B cell (primary cell): Measurements from ENCODE around the gene VSIG10. TPM values are rescaled to one million over a fixed set of nuclear protein-coding genes. Genes with fewer than 3 reads are reported as not detected.
A peak's percentile ranks its signal among the peaks of the same experiment; 100 is the strongest.

Source experiments
- ATAC-seq: fragments of 200-7000 bp; cut with Tn5 transposase; one replicate; pipeline ENCODE4 v1.10.0; 2021; ENCODE audit warnings: low read depth, mild to moderate bottlenecking, moderate number of reproducible peaks, moderate library complexity
- CTCF ChIA-PET: fragments of 350-600 bp; sonication (Branson Sonifier 250); formaldehyde crosslinking; loops from one replicate; lab custom pipeline; 2021; ENCODE audit warnings: antibody characterized with exemption, inconsistent platforms; lab: Charles Lee
- POLR2A ChIA-PET: fragments of 350-600 bp; sonication (Branson Sonifier 250); formaldehyde crosslinking; loops from one replicate; lab custom pipeline; 2021; ENCODE audit warnings: antibody characterized with exemption; lab: Charles Lee
- DNase-seq: peaks from one replicate; pipeline ENCODE4 v3.0.0; 2013
- H2AFZ ChIP-seq: 2 replicates; pipeline ENCODE4 v1.6.1; 2012; ENCODE audit warnings: mild to moderate bottlenecking, low read depth, low read length; ENCODE audit not compliant: insufficient read depth, poor library complexity, severe bottlenecking
- H3K27ac ChIP-seq, 2 donors: 1 replicate in 1 of 2; 2 replicates in 1 of 2; pipeline ENCODE4 v1.5.1; 2012 to 2013; ENCODE audit warnings: low read length in 2 of 2, mild to moderate bottlenecking in 2 of 2, moderate library complexity in 1 of 2
- H3K27me3 ChIP-seq, 4 experiments: fragments of 200-600 bp in 1 of 4; sonication (generic) in 1 of 4; replicated peaks in 1 of 4; 1 replicate in 2 of 4; 2 replicates in 2 of 4; pipeline versions ENCODE4 v1.6.1 to v1.7.0; 2013 to 2016; ENCODE audit warnings: low read length in 3 of 4, mild to moderate bottlenecking in 2 of 4, mixed read lengths in 1 of 4, moderate library complexity in 1 of 4; ENCODE audit not compliant: insufficient read depth in 4 of 4, control insufficient read depth in 3 of 4; ENCODE audit errors: control extremely low read depth in 1 of 4
- H3K36me3 ChIP-seq, 2 experiments: replicated peaks in 1 of 2; 1 replicate in 1 of 2; 2 replicates in 1 of 2; pipeline versions ENCODE4 v1.6.1 to v1.7.1; 2013; ENCODE audit warnings: low read length in 1 of 2; ENCODE audit not compliant: insufficient read depth in 2 of 2, control insufficient read depth in 1 of 2; ENCODE audit errors: control extremely low read depth in 1 of 2, extremely low read depth in 1 of 2
- H3K4me1 ChIP-seq, 2 donors: fragments of 200-600 bp in 1 of 2; sonication (generic) in 1 of 2; 1 replicate in 1 of 2; 2 replicates in 1 of 2; pipeline versions ENCODE4 v1.5.1 to v1.6.1; 2013 to 2017; ENCODE audit warnings: low read length in 2 of 2; ENCODE audit not compliant: control insufficient read depth in 2 of 2, insufficient read depth in 2 of 2
- H3K4me2 ChIP-seq: replicated peaks from 2 replicates; pipeline ENCODE3; 2012; ENCODE audit warnings: mild to moderate bottlenecking, low read depth, low read length; ENCODE audit not compliant: poor library complexity, severe bottlenecking
- H3K4me3 ChIP-seq, 5 experiments: fragments of 200-600 bp in 1 of 5; sonication (generic) in 1 of 5; 1 replicate in 3 of 5; 2 replicates in 2 of 5; pipeline versions ENCODE4 v1.5.1 to v1.7.0; 2011 to 2016; ENCODE audit warnings: low read length in 4 of 5, mild to moderate bottlenecking in 4 of 5, low read depth in 2 of 5, control low read depth in 1 of 5, moderate library complexity in 1 of 5; ENCODE audit not compliant: insufficient read depth in 1 of 5; ENCODE audit errors: control extremely low read depth in 1 of 5, extremely low read depth in 1 of 5
- H3K79me2 ChIP-seq: fragments of 200-600 bp; sonication (generic); one replicate; pipeline ENCODE4 v1.6.0; 2016; ENCODE audit warnings: low read length; ENCODE audit not compliant: control insufficient read depth, insufficient read depth
- H3K9ac ChIP-seq: fragments of 200-600 bp; sonication (generic); 2 replicates; pipeline ENCODE4 v1.6.1; 2017; ENCODE audit warnings: mild to moderate bottlenecking, low read length, moderate library complexity
- H3K9me3 ChIP-seq, 3 donors: one replicate each; pipeline versions ENCODE4 v1.6.1 to v1.7.1; 2013; ENCODE audit warnings: low read length in 2 of 3; ENCODE audit not compliant: control insufficient read depth in 2 of 3, insufficient read depth in 1 of 3; ENCODE audit errors: control extremely low read depth in 1 of 3
- H4K20me1 ChIP-seq: 2 replicates; pipeline ENCODE4 v1.6.0; 2012; ENCODE audit warnings: mild to moderate bottlenecking, low read length; ENCODE audit not compliant: insufficient read depth, control insufficient read depth, poor library complexity, severe bottlenecking
- H3K27ac Mint-ChIP-seq: one replicate; pipeline ENCODE4 v1.8.0; 2021; ENCODE audit warnings: mixed read lengths
- H3K27me3 Mint-ChIP-seq: one replicate; pipeline ENCODE4 v1.8.0; 2021; ENCODE audit warnings: mixed read lengths
- H3K4me1 Mint-ChIP-seq: one replicate; pipeline ENCODE4 v1.8.0; 2021; ENCODE audit warnings: mixed read lengths
- H3K4me3 Mint-ChIP-seq: one replicate; pipeline ENCODE4 v1.8.0; 2021; ENCODE audit warnings: mixed read lengths
- H3K9me3 Mint-ChIP-seq: one replicate; pipeline ENCODE4 v1.8.0; 2022; ENCODE audit warnings: mixed read lengths; ENCODE audit not compliant: insufficient read depth
- EZH2 ChIP-seq: IDR thresholded peaks from 2 replicates; pipeline ENCODE4 v1.6.1; 2012; ENCODE audit warnings: borderline replicate concordance, low read depth, mild to moderate bottlenecking, moderate library complexity, low read length; ENCODE audit not compliant: insufficient read depth, poor library complexity, severe bottlenecking
- WGBS: methylation state at CpG from one replicate; pipeline ENCODE4 v1.1.5; 2013; ENCODE audit warnings: missing lambda C conversion rate; ENCODE audit not compliant: insufficient coverage; 5-methylcytosine and 5-hydroxymethylcytosine counted together
- intact Hi-C: fragments of 100-400 bp; cut with micrococcal nuclease; formaldehyde crosslinking; loops from one replicate; pipeline ENCODE4 v1.10.0; 2022
- polyA plus RNA-seq: library from polyadenylated mRNA; depleted of rRNA; stranded (reverse); fragments of >200 nt; gene quantifications from 2 replicates; pipeline ENCODE4 v1.2.3, GENCODE V29; 2012
- total RNA-seq, 2 donors: library from RNA; stranded (reverse); fragments of 120-200 nt in 1 of 2; gene quantifications; 1 replicate in 1 of 2; 2 replicates in 1 of 2; pipeline versions ENCODE4 v1.2.3 to v1.2.4, GENCODE V29; 2013 to 2022
- TF ChIP-seq, protein P1 (sequence below): fragments of 200-600 bp; IDR thresholded peaks from one replicate; pipeline ENCODE4 v1.8.0; 2022; ENCODE audit warnings: antibody characterized with exemption, mild to moderate bottlenecking

The VSIG10 gene
- total and polyA plus RNA-seq, 2 donors (not counting 1 experiment from before 2014, with no cell fraction given) = 0.34 to 2.6 TPM

DNA sequence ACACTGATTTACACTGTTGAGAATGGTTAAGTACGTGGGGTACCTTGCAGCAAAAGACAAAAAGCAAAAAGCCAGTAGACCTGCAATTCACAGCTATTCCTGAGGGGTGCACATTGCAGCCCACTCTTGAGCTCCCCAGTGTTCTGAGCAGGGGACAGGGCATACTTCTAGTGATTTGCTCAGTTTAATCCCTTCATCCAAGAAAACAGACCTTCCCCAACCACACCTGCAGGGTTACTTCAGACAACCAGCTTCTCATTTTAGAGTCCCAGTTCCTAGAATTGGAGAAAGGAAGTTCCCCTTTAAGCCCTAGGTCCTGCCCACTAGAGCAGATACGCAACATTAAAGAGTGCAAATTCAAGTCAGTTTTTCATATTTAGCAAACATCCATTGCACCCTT is 39.2 kb downstream of the VSIG10 start:
- no peak overlapping the region for H3K9ac ChIP-seq
- no peak for TF ChIP-seq EZH2
- TF ChIP-seq, protein P1, sequence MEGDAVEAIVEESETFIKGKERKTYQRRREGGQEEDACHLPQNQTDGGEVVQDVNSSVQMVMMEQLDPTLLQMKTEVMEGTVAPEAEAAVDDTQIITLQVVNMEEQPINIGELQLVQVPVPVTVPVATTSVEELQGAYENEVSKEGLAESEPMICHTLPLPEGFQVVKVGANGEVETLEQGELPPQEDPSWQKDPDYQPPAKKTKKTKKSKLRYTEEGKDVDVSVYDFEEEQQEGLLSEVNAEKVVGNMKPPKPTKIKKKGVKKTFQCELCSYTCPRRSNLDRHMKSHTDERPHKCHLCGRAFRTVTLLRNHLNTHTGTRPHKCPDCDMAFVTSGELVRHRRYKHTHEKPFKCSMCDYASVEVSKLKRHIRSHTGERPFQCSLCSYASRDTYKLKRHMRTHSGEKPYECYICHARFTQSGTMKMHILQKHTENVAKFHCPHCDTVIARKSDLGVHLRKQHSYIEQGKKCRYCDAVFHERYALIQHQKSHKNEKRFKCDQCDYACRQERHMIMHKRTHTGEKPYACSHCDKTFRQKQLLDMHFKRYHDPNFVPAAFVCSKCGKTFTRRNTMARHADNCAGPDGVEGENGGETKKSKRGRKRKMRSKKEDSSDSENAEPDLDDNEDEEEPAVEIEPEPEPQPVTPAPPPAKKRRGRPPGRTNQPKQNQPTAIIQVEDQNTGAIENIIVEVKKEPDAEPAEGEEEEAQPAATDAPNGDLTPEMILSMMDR = no peak
- H3K36me3 ChIP-seq = no peaks in the 10 kb centered on the region
- H3K4me2 ChIP-seq = peak overlapping the region; percentile 33
- no peaks in the 10 kb centered on the region for H4K20me1 ChIP-seq
- peaks cover 0 to 2% (median 0%) of the 10 kb centered on the region in 4 experiments for H3K27me3 ChIP-seq
- ATAC-seq (peak; percentile 16), DNase-seq (peak; percentile 30)
- peaks cover 13% of the 10 kb centered on the region for H3K79me2 ChIP-seq
- intact Hi-C loops = loop anchor here (1.0 kb wide), 1 partner anchor 312 kb away; the partner anchor contains the start of gene SUDS3
- H3K27ac ChIP-seq = no peak overlapping the region
- ChIA-PET CTCF (interaction anchor here (0.7 to 3.4 kb wide), 8 partner anchors 9 to 312 kb away, joined by 3 to 25 read pairs (median 5); partner anchors contain the start of gene SUDS3), POLR2A (no interaction called here)
- peaks cover 30 to 39% of the 10 kb centered on the region in 2 donors for H3K4me1 ChIP-seq
- H3K9me3 ChIP-seq = no peaks in the 10 kb centered on the region
- peaks cover 39% of the 10 kb centered on the region for H3K4me1 Mint-ChIP-seq
- H2AFZ ChIP-seq = peak overlapping the region; percentile 25
- H3K4me3 ChIP-seq = no peak overlapping the region
- peak overlapping the region; percentile 60 for H3K4me3 Mint-ChIP-seq
- WGBS = no CpG with 5 or more reads among the region's 2 CpGs
- no peak overlapping the region for H3K27ac Mint-ChIP-seq
- peaks cover 8% of the 10 kb centered on the region for H3K27me3 Mint-ChIP-seq
- no peaks in the 10 kb centered on the region for H3K9me3 Mint-ChIP-seq

DNA sequence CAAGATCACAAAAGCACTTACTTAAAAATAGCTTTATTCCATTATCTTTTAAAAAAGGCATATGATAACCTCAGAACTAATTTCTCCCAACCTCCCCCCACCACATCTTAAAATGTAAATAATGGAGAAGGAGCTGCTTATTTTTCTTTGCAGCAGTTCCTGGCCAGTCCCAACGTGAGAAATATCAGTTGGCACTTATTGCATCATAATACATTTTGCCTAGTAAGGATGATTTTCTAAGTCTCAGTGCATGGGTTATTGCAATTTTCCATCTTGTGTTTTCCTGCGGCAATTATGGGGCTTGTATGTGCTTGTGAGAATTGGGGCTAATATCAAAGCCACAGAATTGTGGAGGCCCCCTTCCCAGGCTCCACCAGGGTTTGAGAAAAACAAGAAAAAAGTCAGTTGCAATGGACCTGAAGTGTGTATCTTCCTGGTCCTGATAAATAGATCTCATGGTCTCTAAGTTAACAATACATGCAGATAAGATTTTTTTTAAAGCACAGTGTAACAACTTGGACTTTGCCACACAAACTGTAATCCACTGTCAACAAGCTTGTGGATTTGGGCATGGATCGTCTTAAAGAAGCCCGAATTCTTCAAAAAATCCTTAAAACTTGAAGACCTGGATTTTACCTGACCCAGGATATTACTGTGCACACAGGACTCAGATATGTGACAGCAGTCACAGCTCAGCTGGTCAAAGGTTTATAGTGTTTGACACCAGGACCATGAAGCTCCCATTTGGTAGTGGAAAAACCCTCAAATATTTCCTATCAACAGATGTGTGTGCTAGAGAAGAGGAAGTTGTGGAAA is 40.0 kb downstream of the VSIG10 start:
- peaks cover 31 to 39% of the 10 kb centered on the region in 2 donors for H3K4me1 ChIP-seq
- ATAC-seq (no peak), DNase-seq (no peak)
- H3K9ac ChIP-seq = no peak overlapping the region
- H3K36me3 ChIP-seq = no peaks in the 10 kb centered on the region
- H3K27me3 ChIP-seq = peaks cover 0 to under 1% (median 0%) of the 10 kb centered on the region in 4 experiments
- no peak overlapping the region for H3K4me3 ChIP-seq
- no peak overlapping the region for H3K27ac ChIP-seq
- TF ChIP-seq, protein P1 = no peak
- TF ChIP-seq EZH2 = no peak
- POLR2A ChIA-PET = interaction anchor here (0.5 to 0.6 kb wide), 2 partner anchors 8 to 312 kb away, joined by 3 read pairs; no protein-coding TSS in a partner anchor
- no peaks in the 10 kb centered on the region for H4K20me1 ChIP-seq
- Mint-ChIP-seq H3K27ac (no peak overlapping the region), H3K4me3 (peak overlapping the region; percentile 49), H3K27me3 (peaks cover 8% of the 10 kb centered on the region), H3K4me1 (peaks cover 44% of the 10 kb centered on the region), H3K9me3 (no peaks in the 10 kb centered on the region)
- CTCF ChIA-PET = interaction anchor here (0.5 to 3.4 kb wide), 9 partner anchors 8 to 312 kb away, joined by 3 to 25 read pairs (median 5); partner anchors contain the start of gene SUDS3
- no peaks in the 10 kb centered on the region for H3K9me3 ChIP-seq
- H3K4me2 ChIP-seq = no peak overlapping the region
- 95% methylated on average over 3 of the region's 4 CpGs for WGBS
- no peak overlapping the region for H2AFZ ChIP-seq
- H3K79me2 ChIP-seq = peaks cover 13% of the 10 kb centered on the region
- intact Hi-C loops = no loop called here
